Measurements from ENCODE around the gene EPHA8. TPM values are rescaled to one million over a fixed set of nuclear protein-coding genes. Genes with fewer than 3 reads are reported as not detected.

Gene EPHA8
- total RNA-seq, 1 experiment from 2014 or later: not detected

- ChIA-PET POLR2A (no interaction called here), CTCF (no interaction called here)
- H3K27me3 Mint-ChIP-seq (ENCODE audit: insufficient read depth, unreplicated experiment): peaks cover 8% of the 10 kb centered on the region
Observed at GRCh38 chr1:22572818-22573217, 9.5 kb downstream of the EPHA8 start.

GRCh38 chr1:22573237-22573636 lies 9.9 kb downstream of the EPHA8 start:
- no peaks in the 10 kb centered on the region for H3K4me1 Mint-ChIP-seq (ENCODE audit: low read depth, unreplicated experiment)
- H3K4me1 ChIP-seq: no peaks in the 10 kb centered on the region
- no peak for DNase-seq
- H3K9me3 Mint-ChIP-seq (ENCODE audit: unreplicated experiment): peaks cover 12% of the 10 kb centered on the region
- no peak for TF ChIP-seq CTCF (IDR thresholded peaks at IDR 0.05; ENCODE audit: insufficient read depth in 1 of 2, low read depth in 1 of 2, low read length in 1 of 2, severe bottlenecking in 1 of 2, unreplicated experiment in 1 of 2)
- ChIA-PET CTCF (no interaction called here), POLR2A (no interaction called here)
- H3K27me3 Mint-ChIP-seq (ENCODE audit: insufficient read depth, unreplicated experiment): peaks cover 8% of the 10 kb centered on the region
- H3K36me3 ChIP-seq (ENCODE audit: control insufficient read depth, insufficient read depth, low read length): no peaks in the 10 kb centered on the region
- no peak overlapping the region for H3K27ac Mint-ChIP-seq (ENCODE audit: unreplicated experiment)
- no TSS peak for BruUV-seq (replicated peaks)
- H3K27me3 ChIP-seq (replicated peaks; ENCODE audit: control insufficient read depth, insufficient read depth, low read length): no peaks in the 10 kb centered on the region; the same call in 1 of the 2 replicates
- H3K9me3 ChIP-seq: peaks cover under 1% of the 10 kb centered on the region; the same call in 1 of the 2 replicates
- H3K4me3 Mint-ChIP-seq (ENCODE audit: unreplicated experiment): no peak overlapping the region
- H3K36me3 Mint-ChIP-seq (ENCODE audit: insufficient read depth, unreplicated experiment): peaks cover 7% of the 10 kb centered on the region
- intact Hi-C loops (cut with micrococcal nuclease; ENCODE audit: unreplicated experiment): no loop called here
- no peak overlapping the region for H3K4me3 ChIP-seq (ENCODE audit: low read depth, low read length)

More at GRCh38 chr1:22572818-22573217, 9.5 kb downstream of the EPHA8 start:
- Mint-ChIP-seq H3K4me3 (ENCODE audit: unreplicated experiment) (no peak overlapping the region), H3K27ac (ENCODE audit: unreplicated experiment) (no peak overlapping the region), H3K9me3 (ENCODE audit: unreplicated experiment) (peaks cover 9% of the 10 kb centered on the region), H3K4me1 (ENCODE audit: low read depth, unreplicated experiment) (no peaks in the 10 kb centered on the region), H3K36me3 (ENCODE audit: insufficient read depth, unreplicated experiment) (peaks cover 7% of the 10 kb centered on the region)
- no TSS peak for BruUV-seq (replicated peaks)
- no peak for TF ChIP-seq CTCF (IDR thresholded peaks at IDR 0.05; ENCODE audit: insufficient read depth in 1 of 2, low read depth in 1 of 2, low read length in 1 of 2, severe bottlenecking in 1 of 2, unreplicated experiment in 1 of 2)
- Histone ChIP-seq H3K4me3 (ENCODE audit: low read depth, low read length) (no peak overlapping the region), H3K9me3 (no peaks in the 10 kb centered on the region), H3K36me3 (ENCODE audit: control insufficient read depth, insufficient read depth, low read length) (no peaks in the 10 kb centered on the region), H3K27me3 (replicated peaks; ENCODE audit: control insufficient read depth, insufficient read depth, low read length) (no peaks in the 10 kb centered on the region; the same call in 1 of the 2 replicates), H3K4me1 (no peaks in the 10 kb centered on the region)
- DNase-seq: no peak
- intact Hi-C loops (cut with micrococcal nuclease; ENCODE audit: unreplicated experiment): no loop called here

- intact Hi-C loops (cut with micrococcal nuclease; ENCODE audit: unreplicated experiment): loop anchor here (1.0 kb wide), 1 partner anchor 16 kb away; no protein-coding TSS in a partner anchor
- no peak overlapping the region for H3K27ac Mint-ChIP-seq (ENCODE audit: unreplicated experiment)
- no TSS peak for BruUV-seq (replicated peaks)
- no peak for DNase-seq
- peaks cover 12% of the 10 kb centered on the region for H3K9me3 Mint-ChIP-seq (ENCODE audit: unreplicated experiment)
- no peaks in the 10 kb centered on the region; the same call in 1 of the 2 replicates for H3K27me3 ChIP-seq (replicated peaks; ENCODE audit: control insufficient read depth, insufficient read depth, low read length)
- ChIA-PET POLR2A (no interaction called here), CTCF (no interaction called here)
- no peaks in the 10 kb centered on the region for H3K4me1 ChIP-seq
- no peak overlapping the region for H3K4me3 ChIP-seq (ENCODE audit: low read depth, low read length)
- H3K9me3 ChIP-seq: peaks cover 9% of the 10 kb centered on the region; the same call in 1 of the 2 replicates
- H3K36me3 Mint-ChIP-seq (ENCODE audit: insufficient read depth, unreplicated experiment): peaks cover 7% of the 10 kb centered on the region
- peaks cover 8% of the 10 kb centered on the region for H3K27me3 Mint-ChIP-seq (ENCODE audit: insufficient read depth, unreplicated experiment)
- no peak overlapping the region for H3K4me3 Mint-ChIP-seq (ENCODE audit: unreplicated experiment)
- H3K4me1 Mint-ChIP-seq (ENCODE audit: low read depth, unreplicated experiment): no peaks in the 10 kb centered on the region
- no peaks in the 10 kb centered on the region for H3K36me3 ChIP-seq (ENCODE audit: control insufficient read depth, insufficient read depth, low read length)
- no peak for TF ChIP-seq CTCF (IDR thresholded peaks at IDR 0.05; ENCODE audit: insufficient read depth in 1 of 2, low read depth in 1 of 2, low read length in 1 of 2, severe bottlenecking in 1 of 2, unreplicated experiment in 1 of 2)
Observed at GRCh38 chr1:22575532-22576149, 12.4 kb downstream of the EPHA8 start.

Data from Caco-2 (cell line).